Esophagus muscularis mucosa (tissue), 4 donors: ENCODE measurements around the gene TUBA4B. TPM values are rescaled to one million over a fixed set of nuclear protein-coding genes. Genes with fewer than 3 reads are reported as not detected.
A peak's percentile ranks its signal among the peaks of the same experiment; 100 is the strongest.

ENCODE experiments used
- DNase-seq: peaks from one replicate; pipeline ENCODE4 v3.0.0-alpha.2; 2017; ENCODE audit errors: extremely low spot score
- H3K27ac ChIP-seq, 4 donors: fragments of 200-600 bp; sonication (generic); replicated peaks in 1 of 4; 1 replicate in 3 of 4; 2 replicates in 1 of 4; pipeline ENCODE4 v1.5.1; 2016 to 2019; ENCODE audit warnings: mild to moderate bottlenecking in 1 of 4
- H3K27me3 ChIP-seq, 4 donors: fragments of 200-600 bp; sonication (generic); one replicate each; pipeline versions ENCODE4 v1.5.1 to v1.6.0; 2016 to 2019
- H3K36me3 ChIP-seq, 4 donors: fragments of 200-600 bp; sonication (generic); one replicate each; pipeline ENCODE4 v1.5.1; 2016 to 2019
- H3K4me1 ChIP-seq, 4 donors: fragments of 200-600 bp; sonication (generic); one replicate each; pipeline ENCODE4 v1.5.1; 2016 to 2019
- H3K4me3 ChIP-seq, 4 donors: fragments of 200-600 bp; sonication (generic); 1 replicate in 2 of 4; 2 replicates in 2 of 4; pipeline ENCODE4 v1.5.1; 2016 to 2019; ENCODE audit warnings: mild to moderate bottlenecking in 4 of 4, moderate library complexity in 1 of 4
- H3K9me3 ChIP-seq, 4 donors: fragments of 200-600 bp; sonication (generic); 1 replicate in 3 of 4; 2 replicates in 1 of 4; pipeline ENCODE4 v1.5.1; 2016 to 2019
- CTCF ChIP-seq, 3 experiments: fragments of 200-600 bp in 2 of 3; fragments of 450-650 bp in 1 of 3; sonication (generic) in 2 of 3; IDR thresholded peaks; one replicate each; pipeline ENCODE4 v1.5.1; 2017 to 2019; ENCODE audit warnings: antibody characterized with exemption in 3 of 3, mild to moderate bottlenecking in 2 of 3, moderate library complexity in 1 of 3
- EP300 ChIP-seq: sonication (generic); formaldehyde crosslinking; IDR thresholded peaks from one replicate; pipeline ENCODE4 v1.6.1; 2017; ENCODE audit warnings: antibody characterized with exemption
- POLR2A ChIP-seq: fragments of 450-650 bp; IDR thresholded peaks from one replicate; pipeline ENCODE4 v1.6.1; 2017; ENCODE audit warnings: antibody characterized with exemption, moderate library complexity, mild to moderate bottlenecking, low read depth
- POLR2AphosphoS5 ChIP-seq, 2 donors: sonication (generic); formaldehyde crosslinking; IDR thresholded peaks; one replicate each; pipeline ENCODE4 v1.6.1; 2017; ENCODE audit warnings: antibody characterized with exemption in 2 of 2
- WGBS: methylation state at CpG from one replicate; pipeline ENCODE4 v1.1.5; 2018; 5-methylcytosine and 5-hydroxymethylcytosine counted together
- intact Hi-C: fragments of 100-400 bp; cut with DNase I; formaldehyde crosslinking; loops from one replicate; pipeline ENCODE4 v1.15.1; 2023
- total RNA-seq, 4 donors: library from RNA; depleted of rRNA; stranded (reverse); fragments of >200 nt; gene quantifications; one replicate each; pipeline versions ENCODE4 v1.1.0 to v1.2.1, GENCODE V29; 2016

The TUBA4B gene
- total RNA-seq, 4 donors from 2014 or later = not detected

- peak; percentile 72 to 87 for TF ChIP-seq POLR2AphosphoS5 (IDR thresholded peaks at IDR 0.05)
- TF ChIP-seq EP300 = no peak
- peak; percentile 99 to 100 (median 99) for TF ChIP-seq CTCF (IDR thresholded peaks at IDR 0.05)
- Histone ChIP-seq H3K27ac (peak overlapping the region; percentile 80 to 90 (median 86)), H3K9me3 (no peaks in the 10 kb centered on the region), H3K4me1 (peaks cover 5 to 33% (median 28%) of the 10 kb centered on the region in 4 donors), H3K4me3 (peak overlapping the region; percentile 61 to 73 (median 66)), H3K36me3 (no peaks in the 10 kb centered on the region), H3K27me3 (peaks cover 0 to 7% (median 0%) of the 10 kb centered on the region in 4 donors)
- DNase-seq = peak; percentile 94
- WGBS = 8% methylated on average over 30 of the region's 67 CpGs
- intact Hi-C loops = loop anchor here (1.0 to 10.0 kb wide), 3 partner anchors 18 to 88 kb away; partner anchors contain the start of genes GLB1L and STK16
Measured at GRCh38 chr2:219294356-219295351, 41.6 kb downstream of the TUBA4B start.

- 84% methylated on average over 14 of the region's 14 CpGs for WGBS
- no peak for TF ChIP-seq CTCF (IDR thresholded peaks at IDR 0.05)
- Histone ChIP-seq H3K27me3 (peaks cover 0 to 17% (median 0%) of the 10 kb centered on the region in 4 donors), H3K27ac (no peak overlapping the region), H3K4me3 (no peak overlapping the region), H3K4me1 (peaks cover 5 to 26% (median 23%) of the 10 kb centered on the region in 4 donors), H3K36me3 (no peaks in the 10 kb centered on the region), H3K9me3 (no peaks in the 10 kb centered on the region)
- intact Hi-C loops = loop anchor here (1.0 to 10.0 kb wide), 3 partner anchors 51 to 136 kb away; partner anchors contain the start of genes GLB1L, NHEJ1 and STK16
- no peak for DNase-seq
Measured at GRCh38 chr2:219296142-219296541, 43.1 kb downstream of the TUBA4B start.

GRCh38 chr2:219296631-219297391 lies 43.8 kb downstream of the TUBA4B start:
- no peak for DNase-seq
- WGBS = 86% methylated on average over 16 of the region's 25 CpGs

More at GRCh38 chr2:219296631-219297391, 43.8 kb downstream of the TUBA4B start:
- peaks cover 0 to 23% (median 0%) of the 10 kb centered on the region in 4 donors for H3K27me3 ChIP-seq
- TF ChIP-seq POLR2A (no peak), EP300 (no peak), POLR2AphosphoS5 (IDR thresholded peaks at IDR 0.05) (no peak), CTCF (IDR thresholded peaks at IDR 0.05) (no peak)
- H3K36me3 ChIP-seq = no peaks in the 10 kb centered on the region
- no peak overlapping the region for H3K4me3 ChIP-seq
- H3K27ac ChIP-seq = no peak overlapping the region
- intact Hi-C loops = loop anchor here (1.0 to 10.0 kb wide), 3 partner anchors 52 to 137 kb away; partner anchors contain the start of genes GLB1L, NHEJ1 and STK16
- no peaks in the 10 kb centered on the region for H3K9me3 ChIP-seq
- peaks cover 5 to 26% (median 23%) of the 10 kb centered on the region in 4 donors for H3K4me1 ChIP-seq
